Sigmoid colon (tissue), 7 donors: ENCODE data around the gene NSUN7. TPM values are rescaled to one million over a fixed set of nuclear protein-coding genes. Genes with fewer than 3 reads are reported as not detected.
"Not testable (repeated sequence)": the region's sequence is repeated elsewhere in the genome, so short reads cannot be mapped to it uniquely, and the experiment has no call there.

ENCODE experiments used
- DNase-seq: peaks from one replicate; pipeline ENCODE4 v3.0.0-alpha.2; 2019
- H3K27ac ChIP-seq, 4 donors: fragments of 200-600 bp; sonication (generic); one replicate each; pipeline ENCODE4 v1.5.1; 2016 to 2019; ENCODE audit warnings: mild to moderate bottlenecking in 1 of 4
- H3K27me3 ChIP-seq, 3 donors: fragments of 200-600 bp; sonication (generic); one replicate each; pipeline ENCODE4 v1.5.1; 2019; ENCODE audit warnings: mild to moderate bottlenecking in 1 of 3
- H3K36me3 ChIP-seq, 4 donors: fragments of 200-600 bp; sonication (generic); one replicate each; pipeline ENCODE4 v1.5.1; 2016 to 2019
- H3K4me1 ChIP-seq, 4 donors: fragments of 200-600 bp; sonication (generic); one replicate each; pipeline ENCODE4 v1.5.1; 2017 to 2019
- H3K4me3 ChIP-seq, 4 donors: fragments of 200-600 bp; sonication (generic); one replicate each; pipeline ENCODE4 v1.5.1; 2017 to 2019; ENCODE audit warnings: mild to moderate bottlenecking in 2 of 4, moderate library complexity in 1 of 4
- H3K9me3 ChIP-seq, 4 donors: fragments of 200-600 bp in 3 of 4; sonication (generic) in 3 of 4; one replicate each; pipeline versions ENCODE4 v1.5.1 to v1.6.1; 2013 to 2019
- CTCF ChIP-seq, 4 experiments: fragments of 450-650 bp in 3 of 4; fragments of 200-600 bp in 1 of 4; IDR thresholded peaks; one replicate each; pipeline ENCODE4 v1.5.1; 2016 to 2019; ENCODE audit warnings: antibody characterized with exemption in 4 of 4, mild to moderate bottlenecking in 3 of 4, moderate library complexity in 2 of 4
- EP300 ChIP-seq, 4 donors: sonication (generic); formaldehyde crosslinking; IDR thresholded peaks; one replicate each; pipeline ENCODE4 v1.6.1; 2017; ENCODE audit warnings: antibody characterized with exemption in 4 of 4
- POLR2A ChIP-seq, 2 donors: fragments of 450-650 bp; IDR thresholded peaks; one replicate each; pipeline ENCODE4 v1.6.1; 2016; ENCODE audit warnings: antibody characterized with exemption in 2 of 2, mild to moderate bottlenecking in 2 of 2, moderate library complexity in 2 of 2
- POLR2AphosphoS5 ChIP-seq, 4 donors: sonication (generic); formaldehyde crosslinking; IDR thresholded peaks; one replicate each; pipeline ENCODE4 v1.6.1; 2017; ENCODE audit warnings: antibody characterized with exemption in 4 of 4
- WGBS, 2 donors: extraction: QIAGEN DNeasy Blood & Tissue Kit; methylation state at CpG; one replicate each; pipeline ENCODE4 v1.1.7; 2013; 5-methylcytosine and 5-hydroxymethylcytosine counted together
- intact Hi-C: fragments of 100-400 bp; cut with DNase I; formaldehyde crosslinking; loops from one replicate; pipeline ENCODE4 v1.15.1; 2023
- polyA plus RNA-seq, 3 donors: library from polyadenylated mRNA; stranded (reverse); fragments of 200-250 nt; gene quantifications; one replicate each; pipeline ENCODE4 v1.2.3, GENCODE V29; 2013
- total RNA-seq, 4 donors: library from RNA; depleted of rRNA; stranded (reverse); fragments of >200 nt; gene quantifications; one replicate each; pipeline ENCODE4 v1.1.0, GENCODE V29; 2016
- donor health status: healthy with polysubstance abuse.
- donor health status: Bipolar disorder and iron deficiency.
- donor health status: healthy.

The NSUN7 gene
- total and polyA plus RNA-seq, 7 donors = 1.4 to 7.5 (median 3.6) TPM

DNA sequence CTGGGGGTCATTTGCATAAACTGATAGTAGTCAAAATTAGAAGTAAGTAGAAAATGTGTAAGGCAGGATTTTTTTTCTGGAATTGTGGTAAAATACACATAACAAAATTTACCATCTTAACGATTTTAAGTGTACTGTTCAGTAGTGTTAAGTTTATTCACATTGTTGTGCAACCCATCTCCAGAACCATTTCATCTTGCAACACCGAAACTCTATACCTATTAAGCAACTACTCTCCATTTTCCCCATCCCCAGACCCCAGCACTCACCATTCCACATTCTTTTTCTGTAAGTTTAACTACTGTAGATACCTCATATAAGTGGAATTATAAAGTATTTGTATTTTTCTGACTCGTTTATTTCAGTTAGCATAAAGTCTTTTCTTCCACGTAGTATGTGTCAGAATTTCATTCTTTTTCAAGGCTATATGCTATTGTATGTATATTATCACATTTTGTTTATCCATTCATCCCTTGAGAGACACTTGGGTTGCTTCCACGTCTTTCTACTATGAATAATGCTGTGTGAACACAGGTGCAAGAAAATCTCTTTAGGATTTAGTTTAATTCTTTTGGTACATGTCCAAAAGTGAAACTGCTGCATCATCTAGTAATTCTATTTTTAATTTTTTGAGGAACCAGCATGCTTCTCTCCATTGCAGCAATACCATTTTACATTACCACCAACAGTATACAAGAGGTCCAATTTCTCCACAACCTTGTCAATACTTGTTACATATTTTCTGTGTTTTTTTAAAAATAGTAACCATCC is 39.1 kb upstream of the NSUN7 start:
- Histone ChIP-seq H3K9me3 (no peaks in the 10 kb centered on the region), H3K4me3 (no peak overlapping the region), H3K36me3 (no peaks in the 10 kb centered on the region), H3K27ac (no peak overlapping the region), H3K27me3 (no peaks in the 10 kb centered on the region), H3K4me1 (no peaks in the 10 kb centered on the region)
- intact Hi-C loops = no loop called here
- no peak for DNase-seq
- 53 to 56% methylated on average over 5 of the region's 5 CpGs for WGBS, 2 donors
- TF ChIP-seq EP300 (IDR thresholded peaks at IDR 0.05) (no peak), CTCF (IDR thresholded peaks at IDR 0.05) (no peak), POLR2A (IDR thresholded peaks at IDR 0.05) (no peak), POLR2AphosphoS5 (IDR thresholded peaks at IDR 0.05) (no peak)

DNA sequence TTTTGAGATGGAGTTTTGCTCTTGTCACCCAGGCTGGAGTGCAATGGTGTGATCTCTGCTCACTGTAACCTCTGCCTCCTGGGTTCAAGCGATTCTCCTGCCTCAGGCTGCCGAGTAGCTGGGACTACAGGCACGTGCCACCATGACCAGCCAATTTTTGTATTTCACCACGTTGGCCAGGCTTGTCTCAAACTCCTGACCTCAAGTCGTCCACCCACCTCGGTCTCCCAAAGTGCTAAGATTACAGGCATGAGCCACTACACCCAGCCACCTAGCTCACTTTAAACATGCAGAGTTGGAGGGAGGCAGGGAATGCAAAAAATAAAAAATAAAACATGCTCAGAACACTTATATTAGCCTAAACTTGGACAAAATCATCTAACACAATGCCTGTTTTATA is 36.8 kb upstream of the NSUN7 start:
- H3K36me3 ChIP-seq, H3K27me3 ChIP-seq, H3K27ac ChIP-seq, DNase-seq, intact Hi-C loops, H3K4me3 ChIP-seq, H3K4me1 ChIP-seq, H3K9me3 ChIP-seq: not testable (repeated sequence)
- 83 to 87% methylated on average over 6 of the region's 6 CpGs for WGBS, 2 donors

DNA sequence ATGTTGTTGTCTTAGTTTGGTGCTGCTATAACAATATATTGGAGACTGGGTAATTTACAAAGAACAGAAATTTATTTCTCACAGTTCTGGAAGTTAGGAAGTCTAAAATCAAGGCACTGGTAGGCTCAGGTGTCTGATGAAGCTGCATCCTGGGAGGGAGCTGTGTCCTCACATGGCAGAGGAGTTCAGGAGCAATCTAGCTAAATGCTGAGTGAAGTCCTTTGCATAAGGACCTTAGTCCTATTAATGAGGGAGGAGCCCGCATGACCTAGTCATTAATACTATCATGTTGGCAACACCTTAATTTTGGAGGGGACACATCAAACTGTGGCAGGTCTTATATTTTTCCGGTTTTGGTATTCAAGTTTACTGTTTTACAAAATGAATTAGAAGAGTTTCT is 36.0 kb upstream of the NSUN7 start:
- Histone ChIP-seq H3K36me3 (no peaks in the 10 kb centered on the region), H3K27ac (no peak overlapping the region), H3K9me3 (no peaks in the 10 kb centered on the region), H3K4me1 (no peaks in the 10 kb centered on the region), H3K27me3 (no peaks in the 10 kb centered on the region), H3K4me3 (no peak overlapping the region)
- TF ChIP-seq EP300 (IDR thresholded peaks at IDR 0.05) (no peak), CTCF (IDR thresholded peaks at IDR 0.05) (no peak), POLR2AphosphoS5 (IDR thresholded peaks at IDR 0.05) (no peak), POLR2A (IDR thresholded peaks at IDR 0.05) (no peak)
- intact Hi-C loops = no loop called here
- DNase-seq = no peak
- WGBS, 2 donors = 92 to 93% methylated on average over 2 of the region's 2 CpGs

DNA sequence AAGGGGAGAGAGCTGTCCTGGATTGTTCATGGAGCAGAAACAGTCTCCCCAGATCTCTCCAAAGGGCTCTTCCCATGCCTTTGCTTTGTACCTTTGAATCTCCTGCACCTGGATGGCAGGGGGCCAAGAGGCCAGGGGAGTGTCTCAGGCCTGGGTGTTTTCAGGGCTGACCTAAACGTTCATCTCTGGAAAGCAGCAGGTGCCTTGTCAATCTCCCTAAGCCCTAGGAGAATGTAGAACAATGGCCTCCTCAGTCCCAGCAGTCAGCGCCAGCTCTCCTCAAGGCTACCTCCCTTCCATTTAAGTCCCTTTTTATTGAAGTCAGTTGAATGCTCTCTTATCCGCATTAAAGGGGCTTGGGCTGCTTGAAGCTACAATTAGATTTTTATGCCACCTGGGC is 31.2 kb upstream of the NSUN7 start:
- no peaks in the 10 kb centered on the region for H3K4me1 ChIP-seq
- DNase-seq = no peak
- WGBS, 2 donors = 16 to 61% methylated on average over 3 of the region's 3 CpGs
- H3K9me3 ChIP-seq = no peaks in the 10 kb centered on the region
- no peaks in the 10 kb centered on the region for H3K36me3 ChIP-seq
- H3K4me3 ChIP-seq = no peak overlapping the region
- no peak overlapping the region for H3K27ac ChIP-seq
- intact Hi-C loops = no loop called here
- TF ChIP-seq CTCF (IDR thresholded peaks at IDR 0.05) (no peak), POLR2A (IDR thresholded peaks at IDR 0.05) (no peak), EP300 (IDR thresholded peaks at IDR 0.05) (no peak), POLR2AphosphoS5 (IDR thresholded peaks at IDR 0.05) (no peak)
- H3K27me3 ChIP-seq = no peaks in the 10 kb centered on the region

DNA sequence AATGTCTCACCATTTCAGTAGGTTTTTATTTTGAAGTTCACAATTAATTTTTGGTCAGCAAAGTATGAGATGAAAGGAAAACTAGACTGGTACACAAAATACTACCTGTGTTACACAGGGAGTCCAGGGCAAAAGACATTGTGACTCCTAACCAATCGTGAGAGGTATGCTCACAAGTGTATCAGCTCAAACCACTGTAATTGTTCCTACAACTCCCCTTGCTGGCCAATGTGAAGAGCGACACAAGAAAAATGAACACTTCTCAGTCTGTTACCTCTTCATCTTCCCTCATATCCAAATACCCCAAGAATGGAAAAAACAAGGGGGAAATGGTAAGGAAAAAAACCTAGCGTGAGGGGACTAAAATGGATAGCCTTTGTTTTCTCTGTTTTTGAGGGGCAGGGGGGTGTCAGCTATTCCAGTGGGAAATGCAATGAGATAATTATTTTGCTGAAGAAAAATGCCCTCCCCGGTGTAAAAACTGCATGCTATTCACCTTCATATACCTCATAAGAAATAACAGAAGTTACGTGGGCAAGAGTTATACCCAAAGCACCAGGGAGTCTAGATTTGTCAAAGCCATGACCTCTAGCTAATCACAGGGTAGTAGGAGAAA is 30.6 kb upstream of the NSUN7 start:
- H3K4me1 ChIP-seq = no peaks in the 10 kb centered on the region
- H3K27ac ChIP-seq = no peak overlapping the region
- no peaks in the 10 kb centered on the region for H3K36me3 ChIP-seq
- H3K4me3 ChIP-seq = no peak overlapping the region
- no peaks in the 10 kb centered on the region for H3K27me3 ChIP-seq
- WGBS, 2 donors = 25 to 51% methylated on average over 5 of the region's 5 CpGs
- DNase-seq = no peak
- H3K9me3 ChIP-seq = no peaks in the 10 kb centered on the region
- TF ChIP-seq CTCF (IDR thresholded peaks at IDR 0.05) = no peak
- TF ChIP-seq POLR2AphosphoS5 (IDR thresholded peaks at IDR 0.05) = no peak
- no peak for TF ChIP-seq EP300 (IDR thresholded peaks at IDR 0.05)
- TF ChIP-seq POLR2A (IDR thresholded peaks at IDR 0.05) = no peak
- intact Hi-C loops = no loop called here
